GM23338 (cell line): ENCODE results near the gene C6orf47. TPM values are rescaled to one million over a fixed set of nuclear protein-coding genes. Genes with fewer than 3 reads are reported as not detected.

Source experiments
- ATAC-seq: fragments of 200-7000 bp; cut with Tn5 transposase; 3 replicates; pipeline ENCODE4 v1.9.1; 2020
- DNase-seq: peaks from one replicate; pipeline ENCODE4 v3.0.0-alpha.2; 2015; ENCODE audit warnings: low spot score
- H2AFZ ChIP-seq: fragments of 200-600 bp; sonication (generic); 2 replicates; pipeline ENCODE4 v1.8.0; 2016; ENCODE audit warnings: antibody characterized with exemption, mild to moderate bottlenecking, moderate library complexity
- H3F3A ChIP-seq: fragments of 200-600 bp; sonication (generic); replicated peaks from 2 replicates; pipeline ENCODE4 v1.8.0; 2017; ENCODE audit warnings: antibody characterized with exemption, mixed run types, low read depth
- H3K27ac ChIP-seq: fragments of 200-600 bp; sonication (generic); 2 replicates; pipeline ENCODE4 v1.6.1; 2016; ENCODE audit warnings: low read depth
- H3K27me3 ChIP-seq: fragments of 200-600 bp; sonication (generic); 2 replicates; pipeline ENCODE4 v1.8.0; 2016; ENCODE audit warnings: mild to moderate bottlenecking, mixed run types, moderate library complexity; ENCODE audit not compliant: insufficient read depth
- H3K36me3 ChIP-seq: fragments of 200-600 bp; sonication (generic); 2 replicates; pipeline ENCODE4 v1.8.0; 2016; ENCODE audit warnings: mild to moderate bottlenecking; ENCODE audit not compliant: insufficient read depth
- H3K4me1 ChIP-seq: fragments of 200-600 bp; sonication (generic); 2 replicates; pipeline ENCODE4 v1.8.0; 2016; ENCODE audit warnings: mild to moderate bottlenecking, moderate library complexity; ENCODE audit not compliant: insufficient read depth
- H3K4me2 ChIP-seq: fragments of 200-600 bp; sonication (generic); 2 replicates; pipeline ENCODE4 v1.7.1; 2017; ENCODE audit warnings: mixed run types
- H3K4me3 ChIP-seq: fragments of 200-600 bp; sonication (generic); 2 replicates; pipeline ENCODE4 v1.6.1; 2016; ENCODE audit warnings: mixed run types
- H3K79me2 ChIP-seq: fragments of 200-600 bp; sonication (generic); replicated peaks from 2 replicates; pipeline ENCODE4 v1.8.0; 2017; ENCODE audit warnings: mild to moderate bottlenecking; ENCODE audit not compliant: insufficient read depth
- H3K9me2 ChIP-seq: fragments of 200-600 bp; sonication (generic); 2 replicates; pipeline ENCODE4 v1.8.0; 2017; ENCODE audit not compliant: insufficient read depth
- H4K20me1 ChIP-seq: fragments of 200-600 bp; sonication (generic); replicated peaks from 2 replicates; pipeline ENCODE4 v1.8.0; 2017; ENCODE audit warnings: mild to moderate bottlenecking; ENCODE audit not compliant: insufficient read depth
- H3K27ac Mint-ChIP-seq: 2 replicates; pipeline ENCODE4 v1.8.0; 2020; ENCODE audit warnings: inconsistent platforms, mild to moderate bottlenecking, moderate library complexity, mixed read lengths
- H3K27me3 Mint-ChIP-seq: 3 replicates; pipeline ENCODE4 v1.8.0; 2022; ENCODE audit warnings: low read depth, mild to moderate bottlenecking, moderate library complexity, mixed read lengths, inconsistent platforms; ENCODE audit not compliant: insufficient read depth, poor library complexity
- H3K36me3 Mint-ChIP-seq: 3 replicates; pipeline ENCODE4 v1.8.0; 2021; ENCODE audit warnings: low read depth, mild to moderate bottlenecking, inconsistent platforms, moderate library complexity, mixed read lengths
- H3K4me1 Mint-ChIP-seq: 3 replicates; pipeline ENCODE4 v1.8.0; 2020; ENCODE audit warnings: mild to moderate bottlenecking, inconsistent platforms, mixed read lengths
- H3K4me3 Mint-ChIP-seq: 3 replicates; pipeline ENCODE4 v1.8.0; 2021; ENCODE audit warnings: moderate library complexity, mild to moderate bottlenecking, inconsistent platforms, mixed read lengths
- H3K9me3 Mint-ChIP-seq: 3 replicates; pipeline ENCODE4 v1.8.0; 2020; ENCODE audit warnings: moderate library complexity, mild to moderate bottlenecking, inconsistent platforms, mixed read lengths
- CTCF ChIP-seq, 2 experiments: fragments of 200-600 bp in 1 of 2; sonication (generic) in 1 of 2; conservative IDR thresholded peaks; 2 replicates each; pipeline versions ENCODE4 v1.5.1 to v1.6.1; 2016 to 2017; ENCODE audit warnings: antibody characterized with exemption in 2 of 2, low read depth in 2 of 2, mild to moderate bottlenecking in 2 of 2, moderate library complexity in 1 of 2
- ETS1 ChIP-seq: IDR thresholded peaks from 2 replicates; pipeline ENCODE4 v1.6.1; 2016; ENCODE audit warnings: antibody characterized with exemption
- EZH2 ChIP-seq: fragments of 200-600 bp; sonication (generic); IDR thresholded peaks from one replicate; pipeline ENCODE4 v1.8.0; 2017; ENCODE audit warnings: antibody characterized with exemption, mild to moderate bottlenecking, low read depth; ENCODE audit not compliant: unreplicated experiment
- POLR2AphosphoS5 ChIP-seq: IDR thresholded peaks from 2 replicates; pipeline ENCODE4 v1.6.1; 2016; ENCODE audit warnings: antibody characterized with exemption, low read depth
- ZNF114 ChIP-seq: fragments of 250-450 bp; sonication (Bioruptor Pico); IDR thresholded peaks from 2 replicates; pipeline ENCODE4 v1.5.0; 2020; ENCODE audit warnings: mild to moderate bottlenecking, moderate library complexity
- ZNF331 ChIP-seq: fragments of 250-450 bp; sonication (Bioruptor Pico); IDR thresholded peaks from 2 replicates; pipeline ENCODE4 v1.5.0; 2020; ENCODE audit warnings: low read depth, mild to moderate bottlenecking, moderate library complexity
- ZNF462 ChIP-seq: fragments of 250-450 bp; sonication (Bioruptor Pico); IDR thresholded peaks from 2 replicates; pipeline ENCODE4 v1.5.0; 2020; ENCODE audit warnings: mild to moderate bottlenecking, moderate library complexity
- polyA plus RNA-seq: library from polyadenylated mRNA; unstranded; fragments of >200 nt; fragmentation: Nextera tagmentation; extraction: Ambion mirVana; gene quantifications from 2 replicates; pipeline ENCODE4 v1.2.1, GENCODE V29; 2016
- total RNA-seq: library from RNA; depleted of rRNA; stranded (reverse); fragments of >200 nt; shearing (Covaris generic); gene quantifications from 2 replicates; pipeline ENCODE4 v1.2.3, GENCODE V29; 2014

The C6orf47 gene
- total and polyA plus RNA-seq, 2 experiments from 2014 or later, result 9.4 to 12.8 TPM

GRCh38 chr6:31629014-31629413, 31.6 kb downstream of the C6orf47 start (continued):
- TF ChIP-seq ZNF462 (CRISPR knock-in tag) (no peak), EZH2 (no peak), ETS1 (no peak), POLR2AphosphoS5 (no peak), CTCF (conservative IDR thresholded peaks at IDR 0.05; ENCODE audit: low read depth in 2 of 2) (no peak)

GRCh38 chr6:31627690-31628287, 32.8 kb downstream of the C6orf47 start:
- no peak for TF ChIP-seq ZNF114 (CRISPR knock-in tag)
- no peak for TF ChIP-seq ZNF331 (CRISPR knock-in tag)
- TF ChIP-seq ETS1, result no peak
- Mint-ChIP-seq H3K36me3 (peaks cover 99% of the 10 kb centered on the region), H3K4me1 (peaks cover under 1% of the 10 kb centered on the region; the same call in 2 of the 3 replicates), H3K27me3 (peaks cover 13% of the 10 kb centered on the region), H3K4me3 (no peak overlapping the region; the same call in 2 of the 3 replicates), H3K9me3 (no peaks in the 10 kb centered on the region; the same call in 2 of the 3 replicates), H3K27ac (no peak overlapping the region)
- DNase-seq (no peak), ATAC-seq (no peak)
- no peaks in the 10 kb centered on the region for H3K27me3 ChIP-seq
- peaks cover 61% of the 10 kb centered on the region for H3K79me2 ChIP-seq
- H4K20me1 ChIP-seq, result peaks cover 57% of the 10 kb centered on the region
- peaks cover 90% of the 10 kb centered on the region for H3K36me3 ChIP-seq
- peaks cover 2% of the 10 kb centered on the region; the same call in 1 of the 2 replicates for H3K4me1 ChIP-seq
- H3F3A ChIP-seq, result peaks cover 51% of the 10 kb centered on the region
- no peak overlapping the region for H3K27ac ChIP-seq
- no peak overlapping the region for H3K4me2 ChIP-seq
- H2AFZ ChIP-seq, result no peak overlapping the region
- H3K9me2 ChIP-seq, result no peaks in the 10 kb centered on the region
- H3K4me3 ChIP-seq, result no peak overlapping the region
